IMR-90 (cell line): ENCODE results near the gene AFAP1L2.

Source experiments
- CHD1 ChIP-seq: IDR thresholded peaks from 2 replicates; pipeline ENCODE4 v1.6.1; 2012; ENCODE audit warnings: low read depth, low read length, improper control_type of control experiment
- FOS ChIP-seq: fragments of 150-350 bp; IDR thresholded peaks from 2 replicates; pipeline ENCODE4 v1.6.1; 2016; ENCODE audit warnings: low read depth, low read length
- MAZ ChIP-seq: IDR thresholded peaks from 2 replicates; pipeline ENCODE4 v1.6.1; 2012; ENCODE audit warnings: low read depth, mild to moderate bottlenecking, low read length, improper control_type of control experiment, moderate library complexity, borderline replicate concordance
- POLR2A ChIP-seq: IDR thresholded peaks from 2 replicates; pipeline ENCODE4 v1.6.1; 2012; ENCODE audit warnings: mild to moderate bottlenecking, low read depth, low read length
- RAD21 ChIP-seq: IDR thresholded peaks from 2 replicates; pipeline ENCODE4 v1.6.1; 2012; ENCODE audit warnings: low read length, improper control_type of control experiment
- RFX5 ChIP-seq: IDR thresholded peaks from 2 replicates; pipeline ENCODE4 v1.8.0; 2012; ENCODE audit warnings: low read depth, mild to moderate bottlenecking, low read length, moderate library complexity
- SMC3 ChIP-seq: fragments of 150-350 bp; IDR thresholded peaks from 2 replicates; pipeline ENCODE4 v1.6.1; 2016; ENCODE audit warnings: low read depth, mild to moderate bottlenecking, antibody characterized with exemption, low read length, moderate library complexity
- TF ChIP-seq, protein P1 (sequence below): conservative IDR thresholded peaks from 2 replicates; pipeline ENCODE4 v1.5.1; 2012; ENCODE audit warnings: mild to moderate bottlenecking, low read depth, low read length, improper control_type of control experiment
- TF ChIP-seq, protein P2 (sequence below): fragments of 150-350 bp; IDR thresholded peaks from 2 replicates; pipeline ENCODE4 v1.6.1; 2017; ENCODE audit warnings: mild to moderate bottlenecking, antibody characterized with exemption, low read length, low read depth

DNA sequence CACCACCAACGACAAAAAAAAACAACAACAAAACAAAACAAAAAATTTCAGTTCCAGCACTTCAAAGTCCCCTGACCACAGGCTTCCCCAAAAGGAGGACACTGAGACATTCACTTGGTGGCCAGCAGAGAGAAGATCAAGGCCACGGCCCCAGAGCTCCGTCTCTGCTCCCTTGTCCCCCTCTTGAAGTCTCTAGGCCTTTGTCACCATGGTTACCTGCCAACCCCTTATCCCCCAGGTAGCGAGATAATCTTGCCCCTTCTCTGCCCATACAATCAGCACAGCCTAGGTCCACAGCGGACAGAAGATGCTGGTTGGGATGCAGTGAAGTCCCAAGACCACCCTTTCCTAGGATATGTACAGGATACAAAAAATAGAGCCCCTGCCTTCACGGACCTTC, 30.7 kb downstream of the AFAP1L2 start:
- TF ChIP-seq, protein P1, sequence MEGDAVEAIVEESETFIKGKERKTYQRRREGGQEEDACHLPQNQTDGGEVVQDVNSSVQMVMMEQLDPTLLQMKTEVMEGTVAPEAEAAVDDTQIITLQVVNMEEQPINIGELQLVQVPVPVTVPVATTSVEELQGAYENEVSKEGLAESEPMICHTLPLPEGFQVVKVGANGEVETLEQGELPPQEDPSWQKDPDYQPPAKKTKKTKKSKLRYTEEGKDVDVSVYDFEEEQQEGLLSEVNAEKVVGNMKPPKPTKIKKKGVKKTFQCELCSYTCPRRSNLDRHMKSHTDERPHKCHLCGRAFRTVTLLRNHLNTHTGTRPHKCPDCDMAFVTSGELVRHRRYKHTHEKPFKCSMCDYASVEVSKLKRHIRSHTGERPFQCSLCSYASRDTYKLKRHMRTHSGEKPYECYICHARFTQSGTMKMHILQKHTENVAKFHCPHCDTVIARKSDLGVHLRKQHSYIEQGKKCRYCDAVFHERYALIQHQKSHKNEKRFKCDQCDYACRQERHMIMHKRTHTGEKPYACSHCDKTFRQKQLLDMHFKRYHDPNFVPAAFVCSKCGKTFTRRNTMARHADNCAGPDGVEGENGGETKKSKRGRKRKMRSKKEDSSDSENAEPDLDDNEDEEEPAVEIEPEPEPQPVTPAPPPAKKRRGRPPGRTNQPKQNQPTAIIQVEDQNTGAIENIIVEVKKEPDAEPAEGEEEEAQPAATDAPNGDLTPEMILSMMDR: no peak
- TF ChIP-seq POLR2A (no peak), CHD1 (no peak), FOS (no peak), RAD21 (no peak), MAZ (no peak), RFX5 (no peak), SMC3 (no peak)
- TF ChIP-seq, protein P2, sequence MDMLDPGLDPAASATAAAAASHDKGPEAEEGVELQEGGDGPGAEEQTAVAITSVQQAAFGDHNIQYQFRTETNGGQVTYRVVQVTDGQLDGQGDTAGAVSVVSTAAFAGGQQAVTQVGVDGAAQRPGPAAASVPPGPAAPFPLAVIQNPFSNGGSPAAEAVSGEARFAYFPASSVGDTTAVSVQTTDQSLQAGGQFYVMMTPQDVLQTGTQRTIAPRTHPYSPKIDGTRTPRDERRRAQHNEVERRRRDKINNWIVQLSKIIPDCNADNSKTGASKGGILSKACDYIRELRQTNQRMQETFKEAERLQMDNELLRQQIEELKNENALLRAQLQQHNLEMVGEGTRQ: no peak
